Measurements from ENCODE around the gene PCSK6. TPM values are rescaled to one million over a fixed set of nuclear protein-coding genes. Genes with fewer than 3 reads are reported as not detected.

The PCSK6 gene
- total RNA-seq, 1 donor from 2014 or later = 33.8 TPM

DNA sequence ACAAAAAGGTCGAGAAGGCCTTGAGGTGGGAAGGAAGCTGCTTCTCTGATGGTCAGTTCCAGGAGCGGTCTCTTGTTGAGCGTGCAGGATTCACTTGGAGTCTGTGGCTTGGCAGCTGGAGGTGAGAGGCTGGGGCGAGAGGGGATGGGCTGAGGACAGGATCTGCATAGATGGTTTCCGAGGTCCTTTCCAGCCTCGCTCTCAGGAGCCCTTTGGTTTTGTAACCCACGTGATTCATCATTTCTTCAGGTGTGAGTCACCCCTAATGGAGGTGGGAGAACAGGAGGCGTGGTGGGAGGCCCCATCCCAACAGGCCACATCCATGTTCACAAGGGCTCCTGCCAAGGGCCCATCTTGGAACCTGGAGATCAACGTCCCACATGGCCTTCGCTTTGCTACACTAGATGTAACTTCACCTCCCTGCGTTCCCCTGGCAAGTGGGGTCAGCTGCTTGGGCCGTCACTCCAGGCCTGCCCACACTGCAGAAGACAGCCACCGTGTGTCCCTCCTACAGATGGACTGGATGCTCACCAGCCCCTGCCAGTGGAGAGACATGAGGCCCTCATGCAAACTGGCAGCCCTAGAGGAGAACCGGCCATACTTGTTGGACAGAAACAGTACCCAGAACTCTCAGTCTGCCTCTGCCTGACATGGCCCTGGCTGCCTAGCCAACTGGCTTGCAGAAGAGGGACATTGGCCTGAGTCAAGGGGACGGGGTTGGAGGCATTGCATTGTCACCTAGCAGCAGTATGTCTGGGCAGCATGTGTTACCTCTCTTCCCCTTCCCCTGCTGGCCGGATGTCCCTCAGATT lies 1.6 kb upstream of the PCSK6 start:
- intact Hi-C loops (cut with DNase I) = no loop called here
- DNase-seq (ENCODE audit: missing footprints) (no peak), ATAC-seq (no peak)

DNA sequence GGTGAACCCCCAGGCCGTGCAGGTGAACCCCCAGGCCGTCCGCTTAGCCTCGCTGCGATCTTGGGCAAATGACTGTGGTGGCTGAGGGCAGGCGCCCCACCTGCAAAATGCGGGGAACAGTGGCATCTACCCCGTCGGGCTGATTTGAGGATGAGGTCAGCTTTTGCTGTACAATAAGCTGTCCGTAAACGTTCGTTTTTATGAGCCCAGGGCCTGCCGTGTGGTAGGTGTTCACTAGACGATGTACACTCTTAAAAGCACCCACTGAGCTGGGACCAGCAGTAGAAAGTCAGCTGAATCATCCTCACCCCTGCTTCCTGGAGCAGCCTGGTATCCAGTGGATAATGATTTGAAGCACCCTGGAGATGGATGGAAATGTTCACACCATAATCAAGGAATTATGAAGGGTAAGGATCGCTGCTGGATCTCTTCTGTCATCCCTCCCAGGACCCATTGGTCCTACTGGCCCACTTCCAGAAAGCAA lies 943 bp upstream of the PCSK6 start:
- no peak for DNase-seq (ENCODE audit: missing footprints)
- intact Hi-C loops (cut with DNase I) = no loop called here
- ATAC-seq = no peak

DNA sequence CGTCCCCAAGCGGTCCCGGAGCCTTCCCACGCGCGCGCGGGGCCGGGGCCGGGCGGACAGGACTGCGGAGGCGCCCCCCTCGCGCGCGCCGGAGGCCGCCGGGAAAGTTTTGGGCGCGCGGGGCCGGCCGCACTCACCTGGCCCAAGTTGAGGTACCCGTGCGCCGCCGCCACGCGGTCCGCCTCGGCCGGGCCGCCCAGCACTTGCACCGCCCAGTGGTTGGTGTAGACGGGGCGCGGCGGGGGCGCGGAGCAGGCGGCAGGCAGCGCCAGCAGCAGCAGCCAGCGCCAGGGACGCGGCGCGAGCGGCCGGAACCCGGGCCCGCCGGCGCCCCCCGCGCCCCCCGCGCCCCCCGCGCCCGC lies 289 bp downstream of the PCSK6 start:
- intact Hi-C loops (cut with DNase I) = loop anchor here (5.0 kb wide), 1 partner anchor 37 kb away; no protein-coding TSS in a partner anchor
- peak; percentile 53 for ATAC-seq
- no peak for DNase-seq (ENCODE audit: missing footprints)

DNA sequence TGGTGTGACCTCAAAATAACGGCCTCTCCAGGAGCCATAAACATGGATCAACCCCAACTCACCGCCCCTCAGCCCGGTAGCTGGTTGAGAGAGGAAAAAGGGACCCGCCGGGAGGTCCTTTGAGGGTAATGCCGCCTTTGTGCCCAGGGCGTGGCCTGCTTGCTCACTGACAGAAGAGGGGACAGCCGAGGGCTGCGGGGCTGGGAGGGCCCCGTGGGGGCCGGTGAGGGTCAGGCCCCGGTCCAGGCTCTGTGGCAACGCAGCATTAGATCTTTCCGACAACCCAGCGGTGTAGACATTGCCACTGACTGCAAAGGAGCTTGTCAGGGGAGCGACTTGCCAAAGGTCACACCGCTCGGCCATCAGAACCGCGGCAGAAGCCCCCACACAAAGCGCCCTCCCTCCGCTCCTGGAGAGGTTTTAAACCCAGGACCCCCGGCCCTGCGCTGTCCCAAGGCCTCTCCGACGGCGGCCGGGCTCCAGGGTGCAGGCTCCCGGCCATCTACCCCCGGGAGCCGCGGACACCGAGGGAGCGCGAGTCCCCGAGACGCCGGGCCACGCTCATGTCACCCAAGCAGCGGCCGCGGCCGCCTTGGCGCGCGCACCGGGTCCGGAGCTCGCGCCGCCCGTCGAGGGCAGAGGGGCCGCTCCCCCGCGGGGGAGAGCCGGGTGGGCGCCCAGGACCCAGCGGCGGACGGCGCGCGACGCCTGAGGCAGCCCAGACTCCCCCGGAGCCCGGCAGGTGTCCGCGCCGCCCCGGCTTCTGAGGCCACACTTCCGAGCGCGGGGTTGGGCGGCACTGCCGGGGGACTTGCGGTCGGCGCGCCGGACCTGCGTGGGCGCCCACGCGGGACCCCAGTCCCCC lies 975 bp downstream of the PCSK6 start:
- intact Hi-C loops (cut with DNase I) = loop anchor here (5.0 kb wide), 1 partner anchor 36 kb away; no protein-coding TSS in a partner anchor
- no peak for DNase-seq (ENCODE audit: missing footprints)
- no peak for ATAC-seq

DNA sequence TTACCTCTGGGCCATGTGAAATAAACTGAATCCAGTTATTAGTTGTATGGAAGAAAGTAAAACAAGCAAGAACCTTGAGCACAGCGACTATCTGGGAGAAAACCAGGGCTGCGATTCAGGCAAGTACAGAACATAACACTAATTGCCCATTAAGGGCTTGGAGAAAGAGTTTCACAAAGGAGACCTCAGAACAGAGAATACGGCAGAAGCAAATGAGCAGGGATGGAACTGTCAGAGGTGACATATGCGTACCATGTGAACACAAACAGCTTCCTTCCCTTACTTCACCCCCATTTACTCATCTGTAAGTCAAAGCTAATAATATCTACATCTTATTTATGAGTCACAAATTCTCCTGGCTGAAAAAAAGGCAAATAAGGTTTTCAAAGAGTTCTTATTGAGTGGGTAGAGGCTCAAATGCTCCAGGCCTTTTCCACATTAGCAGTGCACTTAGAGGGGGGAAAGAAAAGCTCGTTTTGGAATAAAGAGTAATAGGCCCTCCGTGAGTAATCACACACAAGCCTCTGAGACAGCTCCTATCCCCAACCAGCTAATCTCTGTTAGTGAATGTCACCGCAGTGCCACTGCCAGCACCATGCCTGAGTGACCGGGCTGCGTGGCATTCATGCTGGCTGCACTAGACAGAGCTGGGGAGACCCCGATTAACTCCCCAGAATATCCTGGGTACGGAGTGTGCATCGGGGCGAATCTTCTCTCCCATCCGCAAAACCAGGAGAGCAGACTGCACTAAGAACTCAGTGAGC lies 2.6 kb downstream of the PCSK6 start:
- DNase-seq (ENCODE audit: missing footprints) (no peak), ATAC-seq (no peak)
- intact Hi-C loops (cut with DNase I) = loop anchor here (5.0 kb wide), 1 partner anchor 35 kb away; no protein-coding TSS in a partner anchor

DNA sequence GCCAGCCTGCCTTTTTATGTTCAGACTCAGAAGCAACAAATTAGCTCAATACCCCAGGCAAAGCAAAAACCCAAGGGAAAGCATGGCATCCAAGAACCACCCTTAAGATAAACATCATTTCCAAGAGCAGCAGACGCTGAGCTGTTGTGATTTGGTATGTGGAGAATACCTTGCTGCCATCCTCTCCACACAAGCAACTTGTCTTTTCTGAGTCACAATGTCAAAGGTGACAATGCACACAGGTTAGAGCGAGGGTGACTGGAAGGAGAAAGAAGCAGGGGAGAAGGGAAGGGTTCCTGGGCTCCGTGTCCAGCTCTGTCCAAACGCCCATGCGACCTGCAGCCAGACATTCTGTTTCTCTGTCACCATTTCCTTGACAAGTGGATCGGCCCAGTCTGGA lies 6.0 kb downstream of the PCSK6 start:
- no peak for ATAC-seq
- intact Hi-C loops (cut with DNase I) = loop anchor here (5.0 kb wide), 1 partner anchor 41 kb away; no protein-coding TSS in a partner anchor
- no peak for DNase-seq (ENCODE audit: missing footprints)

DNA sequence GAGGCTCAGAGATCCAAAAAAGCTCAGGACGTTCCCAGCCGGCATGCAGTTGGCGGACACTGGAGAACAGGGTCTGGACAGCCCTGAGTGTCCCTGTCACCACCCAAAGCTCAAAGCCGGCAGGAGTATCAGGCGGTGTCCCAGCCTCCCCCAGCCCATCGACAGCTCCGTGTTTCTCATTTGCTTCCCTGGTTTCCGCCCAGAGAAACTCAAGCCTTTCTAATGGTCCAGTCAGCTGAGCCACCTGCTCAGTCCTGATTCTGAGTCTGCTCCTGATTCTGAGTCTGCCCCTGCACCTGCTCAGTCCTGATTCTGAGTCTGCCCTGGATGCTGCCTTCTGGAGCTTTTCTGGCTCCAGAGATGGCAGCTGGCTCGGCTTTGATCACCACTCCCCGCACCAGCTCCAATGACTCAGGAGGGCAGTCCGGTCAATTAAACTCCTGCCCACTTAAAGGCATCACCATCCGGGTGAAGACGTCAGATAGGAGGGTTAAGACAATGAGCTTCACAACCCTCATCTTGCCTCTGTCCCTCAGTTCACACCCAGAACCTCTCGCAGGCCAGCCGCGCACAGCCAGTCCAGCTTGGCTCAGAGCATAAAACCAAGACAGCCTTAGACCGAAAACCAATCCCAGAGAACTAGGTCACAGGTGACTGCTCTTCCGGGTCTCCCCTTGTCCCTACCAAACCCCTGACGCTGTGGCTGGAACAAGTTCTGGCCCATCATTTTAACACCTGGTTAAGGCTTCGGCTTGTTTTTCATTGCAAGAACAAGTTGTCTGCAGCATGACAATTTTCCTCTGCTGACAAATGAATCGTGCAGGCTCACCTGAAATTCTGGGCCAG lies 6.8 kb downstream of the PCSK6 start:
- no peak for DNase-seq (ENCODE audit: missing footprints)
- peak; percentile 83 for ATAC-seq
- intact Hi-C loops (cut with DNase I) = loop anchor here (5.0 kb wide), 1 partner anchor 40 kb away; no protein-coding TSS in a partner anchor

DNA sequence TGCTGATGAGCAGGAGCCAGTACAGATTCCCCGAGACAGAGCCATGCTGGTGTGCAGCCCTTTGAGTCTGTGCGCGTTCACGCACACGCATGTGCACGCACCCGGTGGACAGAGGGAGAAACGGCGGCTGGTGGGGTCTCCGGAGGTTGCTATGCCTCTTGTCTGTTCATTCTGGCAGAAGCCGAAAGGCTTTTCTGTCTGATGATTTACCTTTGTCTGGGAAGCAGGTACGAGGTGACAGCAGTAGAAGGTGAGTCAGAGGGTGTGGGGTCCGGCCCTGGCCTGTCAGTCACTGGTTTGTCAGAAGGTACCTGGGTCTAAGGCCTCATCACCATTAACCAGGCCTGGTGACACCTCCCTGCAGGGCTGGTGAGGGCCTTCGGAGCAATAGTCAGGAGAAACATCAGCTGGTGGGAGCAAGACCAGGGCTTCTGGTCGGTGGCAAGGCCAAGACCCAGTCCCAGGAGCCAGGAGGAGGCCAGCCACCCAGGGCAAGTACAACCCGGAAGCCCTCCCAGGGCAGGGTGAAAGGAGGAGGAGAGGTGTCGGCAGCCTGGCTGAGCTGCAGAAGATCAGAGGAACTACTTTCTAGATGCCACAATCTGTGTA lies 7.5 kb downstream of the PCSK6 start:
- no peak for DNase-seq (ENCODE audit: missing footprints)
- ATAC-seq = no peak
- intact Hi-C loops (cut with DNase I) = loop anchor here (5.0 kb wide), 1 partner anchor 40 kb away; no protein-coding TSS in a partner anchor

DNA sequence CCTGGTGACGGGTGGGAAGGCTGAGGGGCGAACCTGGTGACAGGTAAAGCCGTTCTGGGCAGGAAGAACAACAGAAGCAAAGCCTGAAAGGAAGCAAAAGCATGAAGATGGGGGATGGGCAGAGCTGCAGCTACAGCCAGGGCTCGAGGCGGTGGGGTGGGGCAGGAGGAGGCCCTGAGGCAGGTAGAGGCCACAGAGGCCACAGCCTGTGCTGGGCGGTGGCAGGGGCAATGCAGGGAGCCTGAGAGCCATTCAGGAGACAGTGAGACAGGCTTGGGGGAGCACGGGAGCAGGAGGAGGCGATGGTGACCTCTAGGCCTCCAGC lies 8.2 kb downstream of the PCSK6 start:
- ATAC-seq (no peak), DNase-seq (ENCODE audit: missing footprints) (no peak)
- intact Hi-C loops (cut with DNase I) = loop anchor here (5.0 kb wide), 1 partner anchor 39 kb away; no protein-coding TSS in a partner anchor

DNA sequence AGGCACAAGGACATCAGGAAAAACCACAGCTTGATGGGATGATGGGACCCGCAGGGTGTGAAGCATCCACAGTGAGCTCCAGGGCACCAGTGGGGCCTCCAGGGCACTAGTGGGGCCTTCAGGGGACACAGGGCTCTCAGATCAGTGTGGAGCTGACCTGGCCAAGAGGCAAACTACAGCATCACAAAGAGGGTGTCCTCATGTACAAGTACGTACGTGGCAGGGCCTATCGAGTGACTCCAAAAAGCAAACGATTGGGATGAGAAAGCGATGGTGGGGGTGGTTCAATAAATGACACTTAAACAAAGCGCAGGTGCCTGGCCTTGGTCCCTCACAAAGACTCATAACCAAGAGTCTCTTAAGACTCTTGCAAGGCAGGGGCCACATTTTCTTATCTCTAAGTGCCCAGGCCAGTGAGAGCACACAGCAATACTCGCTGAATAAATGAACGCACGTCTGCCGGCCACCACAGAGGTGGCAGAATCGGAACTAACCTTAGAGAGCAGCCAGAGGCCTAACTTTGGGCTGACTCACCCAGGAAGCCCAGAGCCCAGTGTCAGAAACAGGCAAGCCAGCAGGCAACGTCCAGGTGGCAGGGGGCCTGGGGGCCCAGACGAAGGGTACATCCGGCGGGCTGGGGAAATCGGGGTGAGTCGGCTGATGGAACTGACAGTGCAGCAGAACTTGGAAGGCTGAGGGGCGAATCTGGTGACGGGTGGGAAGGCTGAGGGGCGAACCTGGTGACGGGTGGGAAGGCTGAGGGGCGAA lies 8.7 kb downstream of the PCSK6 start:
- DNase-seq (ENCODE audit: missing footprints) (no peak), ATAC-seq (no peak)
- intact Hi-C loops (cut with DNase I) = loop anchor here (5.0 kb wide), 1 partner anchor 38 kb away; no protein-coding TSS in a partner anchor

DNA sequence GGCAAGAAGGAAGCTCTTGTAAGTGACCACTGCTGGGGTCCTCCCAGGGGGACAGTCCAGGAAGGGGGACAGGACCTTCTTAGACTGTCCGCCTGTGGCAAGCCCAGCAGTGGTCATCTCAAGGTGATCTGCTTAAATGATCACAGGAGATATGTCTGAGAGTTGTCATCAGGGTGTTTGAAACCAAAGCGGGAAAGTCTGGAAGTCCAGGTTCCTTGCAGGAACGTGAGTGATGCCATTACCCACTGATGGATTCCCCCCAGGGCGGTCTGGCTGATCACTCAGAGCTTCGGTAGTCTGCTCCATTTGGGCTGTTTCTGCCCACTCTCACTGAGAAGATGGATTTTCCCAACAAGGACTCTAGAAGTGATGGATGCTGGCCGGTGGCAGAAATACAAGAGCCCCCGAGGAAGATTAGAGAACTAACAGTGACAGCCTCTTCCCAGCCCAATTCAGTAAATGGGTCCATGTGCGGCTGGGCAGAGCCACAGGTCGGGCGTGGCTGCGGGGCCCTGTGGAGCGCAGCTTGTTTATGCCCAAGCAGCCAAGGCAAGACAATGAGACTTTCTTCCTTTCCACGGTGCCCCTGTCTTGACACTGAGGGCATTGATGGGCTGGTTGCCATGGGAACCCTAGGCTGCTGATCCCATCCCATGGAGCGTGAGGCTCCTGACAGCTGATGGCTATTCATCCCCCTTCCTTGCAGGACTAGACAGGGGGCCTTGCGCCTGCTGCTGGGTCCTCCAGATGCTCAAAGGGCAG lies 9.5 kb downstream of the PCSK6 start:
- intact Hi-C loops (cut with DNase I) = loop anchor here (5.0 kb wide), 1 partner anchor 38 kb away; no protein-coding TSS in a partner anchor
- no peak for DNase-seq (ENCODE audit: missing footprints)
- no peak for ATAC-seq

DNA sequence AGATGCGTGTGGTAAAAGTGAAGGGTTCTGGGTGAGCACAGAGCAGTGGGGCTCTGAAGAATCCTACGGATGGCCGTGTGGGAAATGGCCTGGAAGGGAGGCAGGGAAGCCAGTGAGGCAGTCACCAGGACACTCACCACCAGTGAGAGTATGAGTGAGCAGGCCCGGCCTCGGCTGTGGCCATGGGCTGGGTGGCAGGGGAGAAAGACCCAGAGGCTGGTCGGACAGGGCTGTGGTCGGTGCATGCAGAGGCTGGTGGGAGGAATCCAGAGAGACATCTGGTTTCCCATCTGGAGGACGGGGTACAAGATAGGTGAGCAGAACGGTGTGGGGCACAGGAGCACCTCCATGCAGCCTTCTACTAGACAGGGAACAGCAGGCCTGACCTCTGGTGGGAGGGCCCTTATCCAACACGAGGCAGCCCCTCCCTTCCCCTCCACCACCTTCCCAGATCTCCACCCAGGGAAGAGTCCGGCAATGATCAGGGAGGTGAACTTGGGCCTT lies 10.1 kb downstream of the PCSK6 start:
- no peak for ATAC-seq
- no peak for DNase-seq (ENCODE audit: missing footprints)
- intact Hi-C loops (cut with DNase I) = no loop called here

DNA sequence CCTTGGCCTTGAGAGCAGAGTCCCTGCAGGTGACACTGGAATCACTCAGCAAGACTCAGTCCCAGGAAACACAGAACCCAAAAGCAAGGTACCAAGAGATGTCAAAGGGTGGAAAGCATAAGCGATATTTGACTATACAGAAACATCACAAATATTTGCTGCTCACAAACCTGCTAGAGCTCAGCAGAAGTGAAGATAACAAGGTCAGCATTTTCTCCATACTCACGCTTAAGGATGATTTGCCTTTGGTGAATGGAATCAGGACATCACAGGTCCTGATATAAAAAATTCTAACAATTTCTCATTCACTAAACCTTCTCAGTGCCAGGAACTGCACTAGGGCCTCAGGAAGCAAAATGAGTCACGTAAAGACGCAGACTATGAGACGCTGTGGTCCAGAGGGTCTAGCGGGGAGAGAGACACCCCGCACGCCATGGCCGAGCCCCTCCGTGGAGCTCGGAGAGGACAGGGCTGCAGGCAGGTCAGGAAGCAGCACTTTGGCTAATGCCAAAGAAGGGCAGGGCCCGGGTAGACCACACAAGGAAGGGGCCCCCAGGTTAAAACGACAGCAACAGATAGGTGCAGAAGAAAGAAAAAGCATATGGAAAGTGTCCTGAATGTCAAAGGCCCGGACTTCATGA lies 10.7 kb downstream of the PCSK6 start:
- intact Hi-C loops (cut with DNase I) = no loop called here
- DNase-seq (ENCODE audit: missing footprints) (no peak), ATAC-seq (no peak)

DNA sequence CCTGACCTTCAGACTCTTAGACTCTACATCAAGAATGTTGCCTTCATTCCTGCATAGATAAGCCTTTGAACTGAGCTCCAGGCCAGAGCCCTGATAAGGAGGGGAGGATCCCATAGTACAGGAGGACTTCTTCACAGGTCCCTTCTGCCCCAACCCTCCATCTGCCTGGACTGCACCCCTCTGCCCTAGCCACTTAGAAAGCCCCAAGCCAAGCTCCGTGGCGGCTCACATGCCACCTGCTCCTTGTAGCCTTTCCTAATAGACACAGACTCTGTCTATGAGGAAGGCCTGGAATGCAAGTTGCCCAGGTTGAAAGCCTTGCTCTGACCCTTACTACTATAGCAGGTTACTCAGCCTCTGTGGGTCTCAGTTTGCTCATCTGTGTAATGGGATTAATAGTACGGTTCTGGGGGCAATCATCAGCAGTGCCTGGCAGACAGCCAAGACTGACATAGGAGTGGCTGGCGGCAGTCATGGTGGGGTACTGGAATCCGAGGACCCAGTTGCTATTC lies 11.6 kb downstream of the PCSK6 start:
- no peak for DNase-seq (ENCODE audit: missing footprints)
- intact Hi-C loops (cut with DNase I) = no loop called here
- no peak for ATAC-seq

DNA sequence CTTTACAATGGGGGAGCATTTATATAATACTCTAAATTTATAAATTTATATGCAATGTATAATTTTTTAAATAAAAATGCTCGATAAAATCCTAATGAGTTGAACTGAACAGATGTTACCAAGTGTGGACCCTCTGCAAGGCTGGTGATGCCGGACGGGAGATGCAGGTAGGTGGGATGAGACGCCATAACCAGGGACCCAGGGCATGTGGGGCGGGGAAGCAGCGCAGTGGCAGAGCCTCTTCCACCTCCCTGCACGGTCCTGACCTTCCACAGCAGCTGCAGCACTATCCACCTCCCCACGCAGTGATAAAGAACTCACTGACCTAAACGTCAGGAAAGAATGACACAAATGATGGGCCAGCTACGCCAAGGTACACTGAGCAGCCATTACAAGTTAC lies 12.8 kb downstream of the PCSK6 start:
- intact Hi-C loops (cut with DNase I) = no loop called here
- DNase-seq (ENCODE audit: missing footprints) (no peak), ATAC-seq (no peak)

All from Right ventricle myocardium inferior (tissue), 1 donor.